Stimulated activated CD8-positive, alpha-beta memory T cell treated with anti-CD3 and anti-CD28 coated beads, Interleukin-7, amount 100 ng/mL, for 24 hours (primary cell): ENCODE measurements around the gene TENM4.
"Not testable (repeated sequence)": the region's sequence is repeated elsewhere in the genome, so short reads cannot be mapped to it uniquely, and the experiment has no call there.

Experiments
- DNase-seq: peaks from one replicate; pipeline ENCODE4 v3.0.0-alpha.2; 2020; ENCODE audit warnings: low read depth

Gene TENM4

GRCh38 chr11:79244241-79244772 is 196.5 kb downstream of the TENM4 start:
- DNase-seq = no peak

DNA sequence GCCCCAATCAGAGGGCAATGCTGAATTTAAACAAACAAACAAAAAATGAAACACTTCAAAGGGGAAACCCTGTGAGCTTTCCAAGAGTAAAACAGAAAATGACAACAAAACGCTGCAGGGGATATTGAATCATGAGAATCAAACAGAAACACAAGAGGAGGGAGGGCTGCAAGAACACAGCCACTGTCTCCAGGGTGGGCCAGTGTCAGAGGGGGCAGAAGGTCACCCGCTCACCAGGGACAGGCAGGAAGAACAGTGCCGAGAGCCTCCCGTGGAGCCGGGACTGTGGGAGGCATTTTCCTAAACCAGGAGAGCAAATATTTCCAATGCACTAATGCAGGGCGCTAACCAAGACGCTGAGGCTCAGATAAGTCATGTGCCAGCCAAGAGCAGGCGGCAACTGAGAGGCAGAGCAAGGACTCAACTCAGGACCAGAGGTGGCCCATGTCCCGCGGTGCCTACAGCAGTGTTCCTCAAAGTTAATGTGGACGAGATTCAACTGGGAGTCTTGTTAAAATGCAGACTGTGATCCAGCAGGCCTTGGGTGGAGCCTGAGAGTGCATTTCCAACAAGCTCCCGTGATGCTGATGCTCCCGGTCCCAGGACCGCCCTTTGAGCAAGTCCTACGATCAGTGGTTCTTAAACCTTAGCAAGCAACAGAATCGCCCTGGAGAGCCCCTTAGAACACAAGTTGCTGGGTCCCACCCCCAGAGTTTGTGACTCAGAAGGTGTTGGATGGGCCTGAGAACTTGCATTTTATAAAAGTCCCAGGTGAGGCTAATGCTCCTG is 197.2 kb downstream of the TENM4 start:
- DNase-seq = no peak

DNA sequence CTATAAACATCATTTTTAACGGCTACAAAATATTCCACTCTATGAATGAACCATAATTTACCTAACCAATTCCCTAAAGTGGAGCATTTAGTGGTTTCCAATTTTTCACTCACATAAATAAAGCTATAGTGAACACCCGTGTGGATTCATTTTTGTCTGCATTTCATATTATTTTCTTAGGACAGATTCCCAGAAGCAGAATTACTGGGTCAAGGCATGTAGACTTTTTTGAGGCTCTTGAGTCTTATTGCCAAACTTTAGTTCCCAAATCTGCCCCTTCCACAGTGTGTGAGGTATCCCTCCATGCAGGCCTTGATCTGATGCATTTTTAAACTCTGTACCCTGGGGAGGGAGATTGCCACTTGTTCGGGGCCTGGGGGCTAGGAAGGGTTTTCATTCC is 198.2 kb downstream of the TENM4 start:
- DNase-seq = no peak

DNA sequence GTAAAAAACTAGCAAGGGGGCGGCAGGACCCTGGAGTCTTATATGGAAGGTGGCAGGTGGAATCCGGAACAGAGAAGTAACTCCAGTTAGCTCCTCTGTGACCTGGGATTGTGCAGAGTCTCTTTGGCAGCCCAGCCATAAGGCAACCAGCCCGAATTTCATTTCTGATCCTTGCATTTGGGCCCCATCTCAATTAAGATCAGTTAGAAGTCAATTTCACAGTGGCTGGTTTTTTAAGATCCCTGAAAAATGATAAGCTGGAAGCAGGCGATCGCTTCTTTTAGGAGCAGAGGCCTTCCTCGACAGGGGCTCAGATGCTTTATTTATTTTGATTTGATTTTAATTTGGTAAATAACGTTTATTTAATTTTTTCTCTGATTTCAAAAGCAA is 199.0 kb downstream of the TENM4 start:
- DNase-seq = no peak

DNA sequence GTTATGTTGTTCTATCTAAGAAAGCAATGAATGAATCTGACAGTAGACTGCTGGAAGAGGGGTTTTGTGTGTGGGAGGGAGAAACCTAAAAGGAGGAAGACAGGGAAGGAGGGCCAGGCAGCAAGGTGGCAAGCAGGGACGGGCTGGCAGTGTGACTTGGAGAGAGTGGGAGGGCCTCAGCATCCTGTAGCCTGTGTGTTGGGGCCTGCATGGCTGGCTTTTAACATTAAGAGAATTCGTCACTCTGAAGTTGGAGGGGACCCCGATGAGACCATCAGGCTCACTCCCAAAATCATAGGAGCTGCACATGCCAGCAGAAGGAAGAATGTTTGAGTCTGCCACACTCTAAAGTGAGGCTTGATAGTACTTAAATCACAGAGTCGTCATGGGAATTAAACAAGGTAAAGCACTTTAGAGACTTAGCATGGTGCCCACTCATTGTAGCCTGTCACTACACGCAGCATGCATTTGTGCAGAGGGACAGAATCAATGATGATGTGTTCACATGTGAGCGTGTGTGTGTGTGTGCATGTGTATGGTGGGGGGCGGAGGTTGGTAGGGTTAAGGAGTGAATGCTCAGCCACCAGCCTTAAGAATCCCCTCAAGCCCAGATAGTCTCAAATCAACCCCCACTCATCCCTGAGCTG is 199.5 kb downstream of the TENM4 start:
- DNase-seq = no peak

GRCh38 chr11:79237703-79238102 is 203.1 kb downstream of the TENM4 start:
- DNase-seq = no peak

- DNase-seq = no peak
These were observed 203.7 kb downstream of the TENM4 start for GRCh38 chr11:79237091-79237490.

- DNase-seq = no peak
These were observed 204.3 kb downstream of the TENM4 start for GRCh38 chr11:79236541-79236971.

- no peak for DNase-seq
These were observed 205.1 kb downstream of the TENM4 start for GRCh38 chr11:79235696-79236095.

DNA sequence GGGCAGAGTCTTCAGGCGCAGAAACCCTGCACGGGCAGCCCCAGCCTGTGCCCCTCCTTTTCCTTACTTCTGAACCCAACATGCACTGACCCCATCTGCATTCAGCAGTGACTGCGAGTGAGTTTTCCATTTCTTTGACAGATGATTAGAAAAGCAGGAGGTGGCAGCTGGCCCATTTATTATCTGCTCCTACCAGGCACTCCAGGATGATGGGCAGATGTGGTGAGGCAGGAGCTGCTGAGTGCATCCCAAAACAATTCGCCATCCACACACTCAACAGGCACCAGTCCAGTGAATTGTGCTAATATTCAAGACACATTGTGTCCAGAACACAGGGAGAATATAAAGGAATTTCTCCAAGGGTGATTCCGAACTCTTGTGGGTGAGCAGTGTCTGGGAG is 208.5 kb downstream of the TENM4 start:
- no peak for DNase-seq

DNA sequence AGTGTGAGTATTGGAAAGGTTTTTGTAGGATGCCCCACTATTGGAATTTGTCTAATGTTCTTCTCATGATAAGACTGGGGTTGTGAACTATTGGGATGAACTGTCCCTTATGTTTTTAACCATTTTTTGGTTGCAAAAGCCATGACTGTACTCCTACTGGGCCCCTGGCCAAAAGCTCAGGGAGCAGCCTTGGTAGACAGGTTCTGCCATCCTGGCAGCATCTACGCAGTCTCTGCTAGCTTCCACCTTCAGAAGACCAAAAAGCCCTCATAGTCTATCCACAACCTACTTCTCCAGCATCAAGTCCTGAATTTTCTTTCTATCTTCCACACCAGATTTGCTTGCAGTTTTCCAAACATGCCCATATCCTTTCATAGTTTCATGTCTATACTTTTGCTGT is 211.8 kb downstream of the TENM4 start:
- DNase-seq = no peak

- no peak for DNase-seq
These were observed 212.8 kb downstream of the TENM4 start for GRCh38 chr11:79227767-79228755.

DNA sequence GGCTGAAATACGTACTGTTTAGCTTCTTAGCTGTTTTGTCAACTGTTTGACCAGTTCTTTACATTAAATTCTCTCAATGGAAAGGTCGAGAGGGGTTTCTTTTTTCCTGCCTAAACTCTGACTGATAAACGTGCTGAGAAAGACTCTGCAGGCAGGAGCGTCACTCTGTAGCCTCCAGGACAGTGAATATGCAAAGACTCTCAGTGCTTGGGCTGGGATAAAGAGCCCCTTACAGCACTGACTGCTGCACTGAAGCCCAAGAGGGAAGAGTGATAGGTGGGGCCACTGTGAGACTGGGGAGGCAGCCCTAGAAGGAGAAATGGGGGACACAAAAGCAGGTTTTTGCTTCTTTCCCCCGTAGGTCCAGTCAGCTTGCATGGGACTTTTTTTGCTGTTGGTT is 213.5 kb downstream of the TENM4 start:
- DNase-seq = no peak

- DNase-seq = no peak
These were observed 214.7 kb downstream of the TENM4 start for GRCh38 chr11:79226126-79226525.

- not testable (repeated sequence) for DNase-seq
These were observed 218.7 kb downstream of the TENM4 start for GRCh38 chr11:79222163-79222562.

GRCh38 chr11:79221444-79222130 is 219.2 kb downstream of the TENM4 start:
- no peak for DNase-seq

GRCh38 chr11:79220171-79220570 is 220.7 kb downstream of the TENM4 start:
- DNase-seq = no peak

DNA sequence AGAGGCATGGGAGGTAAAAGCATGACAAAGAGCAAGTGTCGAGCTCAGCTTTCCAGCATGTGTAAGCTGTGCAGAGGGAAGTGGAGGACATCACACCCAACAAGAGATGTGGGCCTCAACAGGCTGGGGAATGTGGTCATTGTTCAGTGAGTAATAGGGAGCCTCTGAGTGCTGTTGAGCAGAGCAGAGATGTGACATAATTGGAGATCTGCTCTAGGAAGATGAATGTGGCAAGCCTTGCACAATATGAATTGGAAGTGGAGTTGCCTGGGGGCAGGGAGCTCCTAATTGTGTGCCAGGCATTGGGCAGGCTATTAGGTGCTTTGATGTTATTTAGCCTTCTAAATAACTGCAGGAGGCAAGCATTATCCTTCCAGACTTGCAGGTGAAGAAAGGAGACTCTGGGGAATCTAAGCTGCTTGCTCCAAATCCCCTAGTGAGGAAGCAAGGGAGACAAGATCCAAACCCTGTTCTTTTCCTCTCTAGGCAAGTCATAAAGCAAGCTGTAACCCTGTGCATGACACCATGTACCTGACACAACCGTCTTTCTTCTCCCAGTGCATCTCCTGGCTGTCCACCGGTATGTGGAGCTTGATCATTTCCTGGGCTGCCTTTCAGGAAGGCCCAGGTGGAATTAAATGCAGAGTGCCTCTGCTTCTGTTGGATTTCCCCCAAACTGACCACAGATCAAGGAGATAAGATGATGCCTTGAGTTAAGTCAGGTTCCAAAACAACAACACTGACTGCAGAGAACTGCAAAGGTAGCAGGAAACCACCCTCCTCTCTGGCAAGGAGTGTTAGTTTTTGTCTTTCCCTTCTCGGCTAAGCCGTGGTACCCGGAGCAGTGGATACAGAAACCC is 221.4 kb downstream of the TENM4 start:
- DNase-seq = no peak

- no peak for DNase-seq
These were observed 228.1 kb downstream of the TENM4 start for GRCh38 chr11:79212741-79213190.

GRCh38 chr11:79209540-79210266 is 231.1 kb downstream of the TENM4 start:
- no peak for DNase-seq
